HG03139 (cell line): ENCODE results near the gene SYAP1.
"Not testable (repeated sequence)": the region's sequence is repeated elsewhere in the genome, so short reads cannot be mapped to it uniquely, and the experiment has no call there.

ENCODE experiments used
- ATAC-seq: cut with Tn5 transposase; IDR thresholded peaks from one replicate; pipeline ENCODE4 v1.9.1; 2021; ENCODE audit not compliant: unreplicated experiment

The SYAP1 gene

DNA sequence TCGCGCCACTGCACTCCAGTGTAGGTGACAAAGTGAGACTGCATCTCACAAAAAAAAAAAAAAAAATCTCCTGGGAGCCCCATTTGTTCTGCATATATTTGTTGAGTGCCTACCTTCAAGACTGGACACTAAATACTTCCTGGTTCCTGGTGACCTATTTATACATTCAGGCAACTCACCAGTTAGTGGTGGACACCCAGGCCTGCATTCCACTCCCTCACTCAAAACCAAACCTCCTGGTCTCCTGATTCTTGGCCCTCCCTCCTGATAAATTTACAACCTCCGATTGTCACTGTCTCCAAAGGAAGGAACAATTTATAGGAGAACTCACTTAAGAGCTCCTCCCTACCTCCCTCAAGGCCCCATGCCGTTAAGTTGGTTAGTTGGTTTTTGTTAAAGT is 3.1 kb downstream of the SYAP1 start:
- ATAC-seq, result no peak

DNA sequence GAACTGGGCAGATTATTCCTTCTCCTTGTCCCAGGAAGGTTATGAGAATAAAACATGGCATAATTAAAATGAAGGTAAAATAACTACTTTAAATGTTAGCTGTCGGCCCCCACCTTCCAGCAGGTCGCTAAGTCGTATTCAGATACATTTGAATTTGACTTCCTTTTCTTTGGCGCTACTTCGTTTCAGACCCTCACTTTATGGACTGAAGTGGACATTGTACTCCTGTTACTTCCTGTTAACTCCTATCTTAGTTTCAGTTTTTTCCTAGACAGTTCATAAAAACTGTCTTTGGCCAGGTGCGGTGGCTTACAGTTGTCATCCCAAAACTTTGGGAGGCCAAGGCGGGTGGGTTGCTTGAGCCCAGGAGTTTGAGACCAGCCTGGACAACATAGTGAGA is 5.7 kb downstream of the SYAP1 start:
- no peak for ATAC-seq

DNA sequence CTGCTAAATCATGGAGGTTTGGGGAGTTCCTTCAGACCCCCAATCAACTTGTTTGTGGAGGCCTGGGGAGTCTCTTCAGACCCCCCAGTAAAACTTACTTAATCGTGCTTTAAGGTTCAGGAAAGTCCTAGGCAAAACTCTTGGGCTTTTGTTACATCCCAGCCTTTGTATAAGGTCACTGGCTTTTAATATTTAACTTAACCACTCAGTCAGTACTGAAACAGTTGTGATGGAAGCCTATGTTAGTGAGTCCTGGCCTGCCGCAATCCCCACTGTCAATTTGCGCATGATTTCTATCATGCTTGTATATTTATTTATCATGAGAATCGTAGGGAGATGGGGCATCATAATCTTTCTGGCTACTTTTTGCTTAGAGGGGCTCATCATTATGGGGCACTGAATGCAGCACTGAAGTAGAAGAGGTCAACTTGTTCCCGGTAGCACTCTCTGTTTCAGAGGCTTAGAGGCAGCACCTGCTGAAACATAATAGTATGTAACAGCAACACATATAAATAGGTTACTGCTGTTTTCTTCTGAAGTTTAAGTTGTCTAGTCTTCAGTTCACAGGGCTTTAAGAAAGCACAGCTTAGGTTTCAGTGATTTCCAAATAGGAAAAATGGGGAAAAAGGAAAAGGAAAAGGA is 7.1 kb downstream of the SYAP1 start:
- ATAC-seq, result peak; percentile 69

DNA sequence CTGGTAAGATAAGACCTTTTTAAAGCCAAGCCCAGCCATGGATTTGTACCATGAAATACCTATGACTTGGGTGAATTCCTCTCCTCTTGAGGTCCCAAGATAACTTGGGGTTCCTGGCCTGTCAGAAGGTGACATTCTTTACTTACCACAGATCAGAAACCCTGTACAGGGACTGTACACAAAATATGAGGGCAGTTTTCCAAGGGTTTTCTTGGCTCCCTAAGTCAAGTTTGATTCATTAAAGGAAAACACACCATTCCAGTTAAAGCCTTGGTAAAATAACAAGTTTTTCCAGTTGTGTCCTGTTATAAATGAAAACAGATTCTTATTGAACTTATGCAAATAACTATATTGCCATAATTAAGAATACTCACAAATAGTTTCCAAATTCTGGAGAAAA is 8.2 kb downstream of the SYAP1 start:
- ATAC-seq, result no peak

DNA sequence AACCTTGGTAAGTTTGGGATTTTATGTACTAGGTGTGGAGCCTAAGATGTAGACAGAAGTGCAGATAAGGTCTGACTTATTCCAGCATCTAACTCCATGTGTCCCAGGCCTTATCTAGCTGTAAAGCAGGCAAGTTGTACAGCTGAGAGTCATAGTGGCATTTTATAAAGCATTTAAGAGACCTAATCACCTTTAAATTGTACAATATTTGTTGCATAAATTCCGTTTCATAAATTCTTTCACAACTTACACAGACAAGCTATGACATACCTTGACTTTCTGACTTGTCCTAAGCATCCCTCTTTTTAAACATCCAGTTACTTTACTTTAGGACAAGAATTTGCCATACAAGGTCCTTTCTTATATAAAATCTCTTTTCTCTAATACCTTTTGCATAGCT is 11.0 kb downstream of the SYAP1 start:
- ATAC-seq, result no peak

DNA sequence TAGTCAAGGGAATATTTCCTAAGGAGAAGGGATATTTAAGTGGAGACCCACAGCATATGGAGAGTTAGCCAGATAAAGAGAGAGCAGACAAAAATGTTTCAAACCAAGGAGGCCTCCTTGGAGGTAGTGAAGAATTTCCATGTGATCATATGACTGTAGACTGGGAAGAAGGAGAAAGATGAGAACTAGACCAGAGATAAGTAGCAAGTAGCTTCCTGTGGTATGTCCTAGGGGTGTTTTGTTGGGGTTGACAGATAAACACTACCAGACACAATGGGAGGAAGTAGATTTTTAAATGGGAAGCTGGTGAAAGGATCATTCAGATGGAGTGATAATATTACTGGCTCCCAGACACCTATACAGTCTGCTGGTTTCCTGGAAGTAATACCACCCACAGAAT is 13.6 kb downstream of the SYAP1 start:
- ATAC-seq, result no peak

DNA sequence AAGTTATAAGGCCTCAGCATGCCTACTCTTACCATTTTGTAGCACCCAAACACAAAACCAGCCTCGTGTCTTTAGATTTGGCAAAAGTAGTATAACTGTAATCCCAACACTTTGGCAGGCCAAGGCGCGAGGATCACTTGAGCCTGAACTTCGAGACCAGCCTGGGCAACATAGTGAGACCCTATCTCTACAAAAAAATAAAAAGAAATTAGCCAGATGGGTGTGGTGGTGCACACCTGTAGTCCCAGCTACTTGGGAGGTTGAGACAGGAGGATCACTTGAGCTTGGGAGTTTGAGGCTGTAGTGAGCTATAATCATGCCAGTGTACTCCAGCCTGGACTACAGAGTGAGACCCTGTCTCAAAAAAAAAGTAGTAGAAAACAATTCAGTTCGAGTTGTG is 17.6 kb downstream of the SYAP1 start:
- ATAC-seq, result no peak

DNA sequence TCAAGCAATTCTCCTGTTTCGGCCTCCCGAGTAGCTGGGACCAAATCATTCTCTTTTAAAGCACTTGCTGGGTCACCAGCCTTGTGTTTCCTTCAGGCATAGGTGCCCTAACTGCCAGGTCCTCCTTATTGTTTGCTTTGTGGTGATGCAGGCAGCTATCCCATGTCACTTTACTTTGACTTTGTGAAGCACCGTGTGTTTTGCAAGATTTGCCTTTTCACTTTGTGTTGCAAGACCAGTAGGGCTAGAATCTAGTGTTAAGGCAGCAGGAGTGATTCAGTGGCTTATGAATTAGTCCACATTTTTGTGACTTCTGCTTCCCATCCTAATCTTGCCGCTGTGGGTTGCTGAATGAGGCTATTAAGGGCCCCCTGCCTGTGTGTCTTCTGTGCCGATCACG is 20.2 kb downstream of the SYAP1 start:
- ATAC-seq, result no peak

DNA sequence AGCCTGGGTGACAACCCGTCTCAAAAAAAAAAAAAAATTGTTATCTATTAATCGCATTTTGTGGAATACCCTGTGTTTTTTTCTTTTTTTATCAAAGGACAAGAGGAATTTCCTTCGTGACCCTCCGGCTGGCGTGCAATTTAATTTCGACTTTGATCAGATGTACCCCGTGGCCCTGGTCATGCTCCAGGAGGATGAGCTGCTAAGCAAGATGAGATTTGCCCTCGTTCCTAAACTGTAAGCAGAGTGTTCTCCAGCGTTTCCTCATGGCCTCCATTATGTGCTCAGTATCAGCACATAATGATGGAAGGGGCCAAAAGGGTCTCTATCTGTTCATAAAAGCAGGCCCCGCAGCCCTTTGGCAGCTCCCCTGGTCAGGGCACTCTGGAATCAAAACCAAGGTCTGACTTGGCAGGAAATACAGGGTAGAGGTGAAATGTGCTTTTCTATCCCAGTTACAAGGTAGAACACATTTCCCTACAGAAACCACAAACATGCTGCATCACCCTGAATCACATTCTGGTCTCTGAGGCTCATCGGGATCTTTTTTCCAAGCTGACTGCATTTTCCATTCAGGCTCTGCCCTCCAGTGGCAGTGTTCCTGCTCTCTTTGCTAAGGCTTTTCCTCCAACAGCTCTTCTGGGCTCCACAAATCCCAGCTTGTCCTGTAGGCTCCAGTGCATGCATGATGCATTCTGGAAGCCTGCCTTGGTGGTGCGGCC is 24.4 kb downstream of the SYAP1 start:
- ATAC-seq, result no peak

DNA sequence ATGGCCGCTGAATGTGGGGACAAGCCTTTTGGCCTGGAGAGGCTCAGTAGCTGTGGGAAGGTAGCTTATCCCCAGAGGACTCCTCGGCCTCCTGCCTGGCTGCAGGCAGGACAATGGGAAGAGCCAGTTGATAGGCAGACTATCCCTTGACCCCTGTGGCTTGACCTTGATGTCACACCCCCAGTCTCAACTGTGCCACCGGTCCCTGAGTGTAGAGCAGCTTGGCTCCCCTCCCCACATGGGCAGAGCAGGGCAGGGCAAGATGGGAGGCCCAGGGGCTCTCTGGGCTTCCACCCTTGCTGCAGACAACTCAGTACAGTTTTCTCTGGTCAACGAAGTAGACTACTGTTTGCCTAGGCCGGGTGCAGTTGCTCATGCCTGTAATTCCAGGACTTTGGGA is 25.7 kb downstream of the SYAP1 start:
- ATAC-seq, result no peak

DNA sequence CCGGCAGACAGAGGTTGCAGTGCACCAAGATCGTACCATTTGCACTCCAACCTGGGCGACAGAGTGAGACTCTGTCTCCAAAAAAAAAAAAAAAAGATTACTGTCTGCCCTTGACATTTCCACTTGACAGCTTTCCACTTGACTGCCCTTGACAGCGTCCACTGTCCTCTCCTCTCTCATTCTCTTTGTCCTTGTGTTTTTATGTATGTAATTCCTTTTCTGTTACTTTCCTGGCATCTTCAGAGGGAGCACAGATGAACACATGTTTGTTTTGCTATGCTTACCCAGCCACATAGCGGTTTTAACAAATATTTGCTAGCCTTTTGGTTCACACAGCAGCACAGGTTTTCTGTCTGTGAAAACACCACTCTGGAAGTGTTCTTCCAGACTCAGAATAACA is 26.2 kb downstream of the SYAP1 start:
- no peak for ATAC-seq

DNA sequence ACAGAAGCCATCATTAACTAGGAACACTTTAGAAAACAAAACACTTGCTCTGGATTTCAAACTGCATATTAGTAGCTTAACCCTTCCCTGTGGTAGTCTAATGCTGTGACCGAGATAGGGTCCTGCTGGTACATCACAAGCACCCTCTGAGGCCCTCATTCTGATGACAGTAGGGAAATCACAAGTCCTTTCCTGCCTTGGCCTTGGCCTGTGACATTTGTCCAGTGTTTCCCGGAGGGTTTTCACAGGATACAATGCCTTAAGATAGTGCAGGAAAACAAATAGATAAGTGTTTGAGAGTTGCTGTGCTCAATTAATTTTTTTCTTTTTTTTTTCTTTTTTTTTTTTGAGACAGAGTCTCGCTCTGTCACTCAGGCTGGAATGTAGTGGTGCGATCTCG is 29.0 kb downstream of the SYAP1 start:
- ATAC-seq, result no peak

DNA sequence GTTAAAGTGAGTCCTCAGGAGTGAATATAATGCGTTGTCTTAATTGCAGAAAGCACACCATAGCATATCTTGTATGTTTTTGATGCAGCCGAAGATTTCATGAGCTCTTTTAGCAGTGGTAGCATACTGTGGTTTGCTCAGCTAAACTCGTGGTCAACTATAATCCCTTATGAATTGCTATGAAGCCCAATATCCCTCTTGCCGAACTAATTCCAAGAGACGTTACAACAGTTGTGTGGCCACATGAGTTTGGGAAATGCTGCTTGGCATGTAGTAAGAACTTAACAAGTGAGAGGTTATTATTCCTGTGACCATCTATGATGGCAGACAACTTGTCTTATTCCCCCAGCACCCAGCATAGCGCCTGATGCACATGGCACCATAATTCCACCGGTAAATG is 30.7 kb downstream of the SYAP1 start:
- ATAC-seq, result no peak

DNA sequence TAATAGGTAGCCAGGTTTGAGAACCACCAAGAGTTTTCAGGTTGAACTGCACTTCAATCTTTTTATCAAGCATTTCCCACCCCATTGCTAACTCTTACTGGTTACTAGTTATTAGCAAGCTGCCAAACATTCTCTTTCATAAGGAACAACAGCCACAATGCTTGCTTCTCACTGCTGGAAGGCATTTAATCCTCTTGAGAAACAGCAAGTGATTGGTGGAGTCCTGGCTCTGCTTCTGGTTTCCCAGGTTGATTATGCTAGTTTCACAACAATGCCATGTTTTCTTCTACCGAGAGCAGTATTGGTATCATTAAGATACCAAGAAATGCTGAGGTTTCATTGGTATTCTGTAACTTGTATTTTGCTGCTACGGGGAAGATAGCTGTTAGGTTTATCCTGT is 34.6 kb downstream of the SYAP1 start:
- ATAC-seq, result no peak

DNA sequence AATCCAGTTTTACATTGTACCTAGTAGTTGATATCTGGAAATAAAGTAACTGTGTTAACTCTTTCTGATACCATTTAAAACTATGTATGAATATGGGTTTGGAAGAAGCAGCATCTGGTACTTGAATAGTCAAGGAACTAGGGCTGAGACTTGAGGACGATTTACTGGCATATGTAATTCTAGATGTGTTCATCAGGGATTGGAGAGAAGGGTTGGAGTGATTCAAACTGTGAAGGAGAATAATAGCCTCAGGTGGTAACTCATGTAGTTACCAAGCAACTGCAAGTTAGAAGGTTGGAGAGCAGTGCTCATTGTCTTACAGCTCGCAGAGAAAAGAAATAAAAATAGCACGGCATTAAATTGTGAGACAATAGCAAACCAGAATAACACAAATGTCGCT is 37.3 kb downstream of the SYAP1 start:
- ATAC-seq, result no peak

DNA sequence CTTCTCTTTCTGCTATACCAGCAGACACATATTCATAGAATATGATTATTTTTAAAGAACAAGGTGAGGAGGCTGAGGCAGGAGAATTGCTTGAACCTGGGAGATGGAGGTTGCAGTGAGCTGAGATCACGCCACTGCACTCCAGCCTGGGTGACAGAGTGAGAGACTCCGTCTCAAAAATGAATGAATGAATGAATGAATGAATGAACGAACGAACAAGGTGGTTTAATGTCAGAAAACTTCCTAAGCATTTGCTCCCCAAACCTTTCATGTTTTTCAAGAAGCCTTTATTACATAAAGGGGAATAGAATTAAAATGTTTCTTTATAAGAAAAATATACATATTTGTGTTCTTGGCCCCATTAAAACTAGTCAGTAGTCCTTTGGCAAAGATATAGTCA is 42.1 kb downstream of the SYAP1 start:
- ATAC-seq, result not testable (repeated sequence)

DNA sequence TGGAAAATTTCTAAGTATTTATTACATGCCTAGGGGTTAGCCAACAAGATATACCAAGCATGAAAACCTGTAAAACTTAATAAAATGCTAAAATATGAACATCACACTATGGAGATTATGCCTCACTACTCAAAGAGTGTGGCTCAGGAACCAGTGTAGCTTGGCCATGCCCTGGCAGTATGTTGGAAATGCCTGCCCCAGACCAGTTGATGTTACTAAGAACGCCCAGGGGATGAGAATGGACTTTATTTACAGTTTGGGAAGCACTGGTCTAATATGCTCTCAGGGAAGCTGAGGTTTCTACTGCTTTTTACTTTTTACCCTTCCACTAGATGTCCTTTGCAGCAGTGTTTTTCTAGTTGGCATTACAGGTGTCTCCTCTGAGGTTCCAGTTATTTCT is 43.2 kb downstream of the SYAP1 start:
- no peak for ATAC-seq

DNA sequence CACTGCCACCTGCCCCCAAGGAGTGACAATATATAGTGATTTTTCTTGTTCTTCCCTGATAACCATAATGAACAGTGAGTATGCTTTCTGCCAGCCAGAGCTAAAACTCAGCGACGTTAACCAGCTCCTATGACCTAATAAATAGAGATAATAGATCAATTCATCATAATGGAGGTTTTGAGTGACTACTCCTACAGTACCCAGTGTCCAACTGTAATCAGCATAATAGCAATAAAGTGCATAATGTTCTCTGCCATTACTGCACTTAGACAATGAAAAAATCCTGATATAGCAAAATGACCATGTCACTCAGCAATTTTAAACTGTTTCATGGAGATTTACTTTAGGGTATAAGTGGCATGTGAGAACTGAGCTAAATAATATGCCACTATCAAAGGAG is 46.2 kb downstream of the SYAP1 start:
- no peak for ATAC-seq

DNA sequence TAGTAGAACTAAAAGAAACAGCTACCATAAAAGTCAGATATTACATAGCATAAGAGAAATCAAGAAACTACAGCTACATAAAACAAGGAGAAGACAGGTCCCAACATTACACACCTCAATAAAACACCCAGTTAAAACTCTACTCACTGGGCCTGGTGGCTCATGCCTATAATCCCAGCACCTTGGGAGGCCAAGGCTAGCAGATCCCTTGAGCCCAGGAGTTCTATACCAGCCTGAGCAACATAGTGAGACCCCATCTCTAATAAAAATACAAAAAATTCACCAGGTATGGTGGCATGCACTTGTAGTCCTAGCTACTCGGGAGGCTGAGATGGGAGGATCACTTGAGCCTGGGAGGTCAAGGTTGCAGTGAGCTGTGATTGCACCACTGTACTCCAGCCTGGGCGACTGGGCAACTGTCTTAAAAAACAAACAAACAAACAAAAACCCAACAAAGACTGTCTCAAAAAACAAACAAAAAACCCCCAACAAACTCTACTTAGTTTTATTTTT is 51.6 kb downstream of the SYAP1 start:
- ATAC-seq, result no peak

DNA sequence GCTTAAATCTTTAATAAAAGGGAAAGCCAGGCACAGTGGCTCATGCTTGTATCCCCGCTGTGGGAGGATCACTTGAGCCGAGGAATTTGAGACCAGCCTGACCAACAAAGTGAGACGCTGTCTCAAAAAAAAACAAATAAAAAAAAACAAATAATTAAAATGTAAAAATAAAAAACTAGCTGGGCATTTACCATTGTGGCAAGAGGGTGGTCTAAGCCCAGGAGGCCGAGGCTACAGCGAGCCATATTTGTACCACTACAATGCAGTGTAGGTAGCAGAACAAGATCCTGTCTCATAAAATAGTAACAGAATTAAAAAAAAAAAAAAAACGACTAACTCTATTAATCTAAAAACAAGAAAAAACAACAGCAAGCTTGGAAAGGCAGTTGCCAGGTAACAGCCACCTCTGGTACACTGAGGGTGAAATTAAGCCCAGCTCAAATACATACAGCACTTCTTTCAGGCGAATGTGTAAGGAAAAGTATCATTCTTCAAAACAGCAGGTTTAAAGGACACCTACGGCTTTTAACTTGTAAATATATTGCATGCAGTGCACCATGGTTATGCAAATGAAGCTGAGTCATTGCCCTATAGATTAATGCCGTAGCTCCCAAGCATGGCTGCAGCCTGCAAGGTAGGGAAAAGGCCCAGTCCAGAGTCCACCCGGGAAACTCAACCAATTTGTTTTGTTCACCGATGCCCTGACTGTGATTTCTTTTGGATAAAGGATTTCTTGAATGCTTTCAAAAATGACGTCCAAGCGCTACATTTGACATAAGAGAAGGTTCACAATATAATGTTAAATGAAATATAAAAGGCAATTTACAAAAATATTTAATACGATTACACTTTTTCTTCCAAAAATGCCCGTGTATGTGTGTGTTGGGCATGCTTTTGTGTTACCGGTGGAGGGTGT is 52.3 kb downstream of the SYAP1 start:
- ATAC-seq, result no peak

DNA sequence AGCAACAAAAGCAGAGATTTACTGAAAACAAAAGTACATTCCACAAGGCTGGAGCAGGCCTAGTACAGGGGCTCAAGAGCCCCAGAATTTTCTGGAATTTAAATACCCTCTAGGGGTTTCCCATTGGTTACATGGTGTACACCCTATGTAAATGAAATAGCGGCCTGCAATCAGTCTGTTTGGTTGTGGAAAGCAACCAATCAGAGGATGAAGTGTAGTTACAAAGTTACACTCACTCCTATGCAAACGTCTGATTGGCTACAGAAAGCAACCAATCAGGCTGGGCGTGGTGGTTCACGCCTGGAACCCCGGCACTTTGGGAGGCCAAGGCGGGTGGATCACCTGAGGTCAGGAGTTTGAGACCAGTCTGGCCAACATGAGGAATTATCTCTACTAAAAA is 53.0 kb downstream of the SYAP1 start:
- no peak for ATAC-seq

DNA sequence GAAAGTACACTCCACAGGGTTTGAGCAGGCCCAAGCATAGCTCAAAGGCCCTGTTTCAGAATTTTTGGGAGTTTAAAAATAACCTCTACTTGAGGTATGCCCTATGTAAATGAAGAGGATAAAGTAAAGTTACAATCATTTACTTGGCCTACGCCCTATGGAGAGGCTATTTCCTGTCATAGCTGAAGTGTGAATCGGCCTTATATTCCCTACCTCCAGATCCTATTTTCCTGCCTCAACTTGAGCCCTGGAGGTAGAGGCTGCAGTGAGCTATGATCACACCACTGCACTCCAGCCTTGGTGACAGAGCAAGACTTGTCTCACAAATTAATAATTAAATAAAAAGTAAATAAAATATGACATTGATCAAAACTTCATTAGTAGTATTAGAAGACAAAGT is 55.3 kb downstream of the SYAP1 start:
- no peak for ATAC-seq
